Ishikawa (cell line): ENCODE results near the gene KRTAP4-3.

Experiments used
- CEBPB ChIP-seq: IDR thresholded peaks from 2 replicates; pipeline ENCODE4 v1.6.1; 2012
- CREB1 ChIP-seq: IDR thresholded peaks from 2 replicates; pipeline ENCODE4 v1.6.1; 2012; ENCODE audit warnings: low read depth
- EGR1 ChIP-seq: IDR thresholded peaks from 2 replicates; pipeline ENCODE4 v1.6.1; 2012
- EP300 ChIP-seq: IDR thresholded peaks from 2 replicates; pipeline ENCODE4 v1.6.1; 2012; ENCODE audit warnings: borderline replicate concordance
- FOXM1 ChIP-seq: IDR thresholded peaks from 2 replicates; pipeline ENCODE4 v1.6.1; 2012; ENCODE audit warnings: low read depth, borderline replicate concordance
- NFIC ChIP-seq: IDR thresholded peaks from 2 replicates; pipeline ENCODE4 v1.6.1; 2012
- RAD21 ChIP-seq: IDR thresholded peaks from 2 replicates; pipeline ENCODE4 v1.6.1; 2012; ENCODE audit warnings: low read depth
- TAF1 ChIP-seq: IDR thresholded peaks from 2 replicates; pipeline ENCODE4 v1.6.1; 2012; ENCODE audit warnings: low read depth, mild to moderate bottlenecking
- TCF12 ChIP-seq: IDR thresholded peaks from 2 replicates; pipeline ENCODE4 v1.6.1; 2012; ENCODE audit warnings: low read depth
- TEAD4 ChIP-seq: IDR thresholded peaks from 2 replicates; pipeline ENCODE4 v1.6.1; 2012
- USF1 ChIP-seq: IDR thresholded peaks from 2 replicates; pipeline ENCODE4 v1.6.1; 2012
- YY1 ChIP-seq: IDR thresholded peaks from 2 replicates; pipeline ENCODE4 v1.6.1; 2012; ENCODE audit warnings: low read depth
- ZBTB7A ChIP-seq: IDR thresholded peaks from 2 replicates; pipeline ENCODE4 v1.6.1; 2012; ENCODE audit warnings: low read depth
- TF ChIP-seq, protein P1 (sequence below): IDR thresholded peaks from 2 replicates; pipeline ENCODE4 v1.6.1; 2012; ENCODE audit warnings: low read depth, mild to moderate bottlenecking
- TF ChIP-seq, protein P2 (sequence below): IDR thresholded peaks from 2 replicates; pipeline ENCODE4 v1.6.1; 2012

KRTAP4-3 gene

GRCh38 chr17:41160648-41161047, 7.4 kb downstream of the KRTAP4-3 start, which contains the start of gene KRTAP4-4:
Gene KRTAP4-4, minus strand, starts transcription at chr17:41160748. Its CDS starts 57 bp downstream, at chr17:41160691.
- no peak for TF ChIP-seq EGR1
- TF ChIP-seq, protein P1, sequence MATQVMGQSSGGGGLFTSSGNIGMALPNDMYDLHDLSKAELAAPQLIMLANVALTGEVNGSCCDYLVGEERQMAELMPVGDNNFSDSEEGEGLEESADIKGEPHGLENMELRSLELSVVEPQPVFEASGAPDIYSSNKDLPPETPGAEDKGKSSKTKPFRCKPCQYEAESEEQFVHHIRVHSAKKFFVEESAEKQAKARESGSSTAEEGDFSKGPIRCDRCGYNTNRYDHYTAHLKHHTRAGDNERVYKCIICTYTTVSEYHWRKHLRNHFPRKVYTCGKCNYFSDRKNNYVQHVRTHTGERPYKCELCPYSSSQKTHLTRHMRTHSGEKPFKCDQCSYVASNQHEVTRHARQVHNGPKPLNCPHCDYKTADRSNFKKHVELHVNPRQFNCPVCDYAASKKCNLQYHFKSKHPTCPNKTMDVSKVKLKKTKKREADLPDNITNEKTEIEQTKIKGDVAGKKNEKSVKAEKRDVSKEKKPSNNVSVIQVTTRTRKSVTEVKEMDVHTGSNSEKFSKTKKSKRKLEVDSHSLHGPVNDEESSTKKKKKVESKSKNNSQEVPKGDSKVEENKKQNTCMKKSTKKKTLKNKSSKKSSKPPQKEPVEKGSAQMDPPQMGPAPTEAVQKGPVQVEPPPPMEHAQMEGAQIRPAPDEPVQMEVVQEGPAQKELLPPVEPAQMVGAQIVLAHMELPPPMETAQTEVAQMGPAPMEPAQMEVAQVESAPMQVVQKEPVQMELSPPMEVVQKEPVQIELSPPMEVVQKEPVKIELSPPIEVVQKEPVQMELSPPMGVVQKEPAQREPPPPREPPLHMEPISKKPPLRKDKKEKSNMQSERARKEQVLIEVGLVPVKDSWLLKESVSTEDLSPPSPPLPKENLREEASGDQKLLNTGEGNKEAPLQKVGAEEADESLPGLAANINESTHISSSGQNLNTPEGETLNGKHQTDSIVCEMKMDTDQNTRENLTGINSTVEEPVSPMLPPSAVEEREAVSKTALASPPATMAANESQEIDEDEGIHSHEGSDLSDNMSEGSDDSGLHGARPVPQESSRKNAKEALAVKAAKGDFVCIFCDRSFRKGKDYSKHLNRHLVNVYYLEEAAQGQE: no peak
- no peak for TF ChIP-seq CREB1
- no peak for TF ChIP-seq TCF12
- TF ChIP-seq, protein P2, sequence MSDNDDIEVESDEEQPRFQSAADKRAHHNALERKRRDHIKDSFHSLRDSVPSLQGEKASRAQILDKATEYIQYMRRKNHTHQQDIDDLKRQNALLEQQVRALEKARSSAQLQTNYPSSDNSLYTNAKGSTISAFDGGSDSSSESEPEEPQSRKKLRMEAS: no peak
- TF ChIP-seq ZBTB7A: no peak
- no peak for TF ChIP-seq CEBPB
- no peak for TF ChIP-seq YY1
- no peak for TF ChIP-seq USF1
- no peak for TF ChIP-seq NFIC
- no peak for TF ChIP-seq TEAD4
- no peak for TF ChIP-seq RAD21
- no peak for TF ChIP-seq EP300
- no peak for TF ChIP-seq TAF1
- TF ChIP-seq FOXM1: no peak

DNA sequence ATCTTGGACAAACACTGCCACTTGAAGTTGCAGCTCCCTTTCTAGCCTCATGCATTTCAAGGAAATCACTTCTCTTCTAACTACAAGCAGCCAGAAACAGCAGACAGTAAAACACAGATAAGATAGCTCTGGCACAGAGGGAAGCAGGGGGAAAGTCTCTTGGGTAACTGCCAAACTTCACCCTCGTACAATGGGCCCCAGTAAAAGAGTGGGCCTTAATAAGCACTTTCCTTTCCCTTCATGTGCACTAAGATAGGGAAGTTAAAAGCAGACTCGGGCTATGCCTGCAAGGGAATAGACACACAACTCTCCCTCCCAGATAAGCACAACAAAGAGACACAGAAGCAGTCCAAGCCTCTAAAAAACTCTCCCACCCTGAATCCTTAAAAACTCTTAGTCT, 14.2 kb downstream of the KRTAP4-3 start:
- TF ChIP-seq EP300 (no peak), EGR1 (no peak), RAD21 (no peak), FOXM1 (no peak), USF1 (no peak), NFIC (no peak), YY1 (no peak), CREB1 (no peak), TEAD4 (no peak)
- TF ChIP-seq, protein P2: no peak
- TF ChIP-seq, protein P1: no peak

- TF ChIP-seq RAD21: no peak
- TF ChIP-seq TAF1: no peak
- TF ChIP-seq NFIC: no peak
- no peak for TF ChIP-seq FOXM1
- TF ChIP-seq, protein P2: no peak
Observed at GRCh38 chr17:41151525-41151924, 16.5 kb downstream of the KRTAP4-3 start.

GRCh38 chr17:41150026-41150425, 18.0 kb downstream of the KRTAP4-3 start:
- no peak for TF ChIP-seq EP300
- TF ChIP-seq CEBPB: no peak
- TF ChIP-seq, protein P2: no peak
- no peak for TF ChIP-seq USF1
- no peak for TF ChIP-seq TEAD4
- no peak for TF ChIP-seq ZBTB7A

- TF ChIP-seq YY1 (no peak), USF1 (no peak), CEBPB (no peak), FOXM1 (no peak), TEAD4 (no peak), EGR1 (no peak), ZBTB7A (no peak), EP300 (no peak)
- TF ChIP-seq, protein P1: peak; percentile 51; the same call in 1 of the 2 replicates
Observed at GRCh38 chr17:41149652-41149985, 18.4 kb downstream of the KRTAP4-3 start, which contains the start of gene KRTAP4-5. Gene KRTAP4-5, minus strand, starts transcription at chr17:41149825. Its CDS starts 58 bp downstream, at chr17:41149767.
